ENCODE results near the gene FBLN5. TPM values are rescaled to one million over a fixed set of nuclear protein-coding genes. Genes with fewer than 3 reads are reported as not detected.

FBLN5 gene
- total and polyA plus RNA-seq, 2 donors (not counting 3 experiments of a cell fraction or from before 2014, with no cell fraction given) = 27.6 to 33.1 TPM

GRCh38 chr14:91884664-91885063 lies 62.8 kb downstream of the FBLN5 start:
- no peaks in the 10 kb centered on the region for H3K79me2 ChIP-seq (ENCODE audit: control insufficient read depth, insufficient read depth, low read length)
- no peak overlapping the region for H3K27ac ChIP-seq (ENCODE audit: insufficient read depth, low read depth, low read length)
- no peaks in the 10 kb centered on the region for H3K4me1 ChIP-seq (ENCODE audit: control insufficient read depth, extremely low read depth, insufficient read depth, low read length)
- H3K36me3 ChIP-seq (ENCODE audit: control insufficient read depth in 2 of 2, extremely low read depth in 1 of 2, insufficient read depth in 2 of 2, low read length in 2 of 2) = no peaks in the 10 kb centered on the region
- H2AFZ ChIP-seq (ENCODE audit: low read depth, low read length) = no peak overlapping the region
- no TSS peak for BruUV-seq (replicated peaks)
- H3K9me3 ChIP-seq (replicated peaks; ENCODE audit: control insufficient read depth, insufficient read depth, low read length) = no peaks in the 10 kb centered on the region
- dilution Hi-C loops (cut with MboI; ENCODE audit: extremely low pct_ligation_motif_present, low sequenced_read_pairs) = no loop called here
- ChIA-PET CTCF (no interaction called here), POLR2A (no interaction called here)
- no peaks in the 10 kb centered on the region for H3K9me1 ChIP-seq (replicated peaks; ENCODE audit: control insufficient read depth, extremely low read depth, insufficient read depth, low read length)
- TF ChIP-seq MYC (IDR thresholded peaks at IDR 0.05; ENCODE audit: low read depth, low read length) = no peak
- no peak for TF ChIP-seq EZH2 (IDR thresholded peaks at IDR 0.05; ENCODE audit: borderline replicate concordance, low read depth, low read length, severe bottlenecking)
- TF ChIP-seq GATA2 (IDR thresholded peaks at IDR 0.05; ENCODE audit: insufficient read depth, insufficient read length, low read depth, low read length) = no peak
- TF ChIP-seq POLR2AphosphoS5 (IDR thresholded peaks at IDR 0.05; ENCODE audit: insufficient read depth, low read depth, low read length) = no peak
- TF ChIP-seq FOS (IDR thresholded peaks at IDR 0.05; ENCODE audit: borderline replicate concordance, insufficient read depth, low read length) = no peak
- TF ChIP-seq JUN (IDR thresholded peaks at IDR 0.05; ENCODE audit: borderline replicate concordance, insufficient read depth, insufficient read length, low read depth) = no peak
- no peak for TF ChIP-seq POLR2A (IDR thresholded peaks at IDR 0.05; ENCODE audit: low read depth, low read length)
- TF ChIP-seq, protein P1, sequence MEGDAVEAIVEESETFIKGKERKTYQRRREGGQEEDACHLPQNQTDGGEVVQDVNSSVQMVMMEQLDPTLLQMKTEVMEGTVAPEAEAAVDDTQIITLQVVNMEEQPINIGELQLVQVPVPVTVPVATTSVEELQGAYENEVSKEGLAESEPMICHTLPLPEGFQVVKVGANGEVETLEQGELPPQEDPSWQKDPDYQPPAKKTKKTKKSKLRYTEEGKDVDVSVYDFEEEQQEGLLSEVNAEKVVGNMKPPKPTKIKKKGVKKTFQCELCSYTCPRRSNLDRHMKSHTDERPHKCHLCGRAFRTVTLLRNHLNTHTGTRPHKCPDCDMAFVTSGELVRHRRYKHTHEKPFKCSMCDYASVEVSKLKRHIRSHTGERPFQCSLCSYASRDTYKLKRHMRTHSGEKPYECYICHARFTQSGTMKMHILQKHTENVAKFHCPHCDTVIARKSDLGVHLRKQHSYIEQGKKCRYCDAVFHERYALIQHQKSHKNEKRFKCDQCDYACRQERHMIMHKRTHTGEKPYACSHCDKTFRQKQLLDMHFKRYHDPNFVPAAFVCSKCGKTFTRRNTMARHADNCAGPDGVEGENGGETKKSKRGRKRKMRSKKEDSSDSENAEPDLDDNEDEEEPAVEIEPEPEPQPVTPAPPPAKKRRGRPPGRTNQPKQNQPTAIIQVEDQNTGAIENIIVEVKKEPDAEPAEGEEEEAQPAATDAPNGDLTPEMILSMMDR (IDR thresholded peaks at IDR 0.05; ENCODE audit: extremely low read depth in 1 of 2, insufficient read depth in 1 of 2, low read depth in 1 of 2, low read length in 2 of 2) = no peak
- TF ChIP-seq, protein P2, sequence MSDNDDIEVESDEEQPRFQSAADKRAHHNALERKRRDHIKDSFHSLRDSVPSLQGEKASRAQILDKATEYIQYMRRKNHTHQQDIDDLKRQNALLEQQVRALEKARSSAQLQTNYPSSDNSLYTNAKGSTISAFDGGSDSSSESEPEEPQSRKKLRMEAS (IDR thresholded peaks at IDR 0.05; ENCODE audit: insufficient read depth, insufficient read length) = no peak
- H3K27me3 ChIP-seq (ENCODE audit: control insufficient read depth in 2 of 2, insufficient read depth in 2 of 2, low read length in 2 of 2) = no peaks in the 10 kb centered on the region
- no peaks in the 10 kb centered on the region for H4K20me1 ChIP-seq (replicated peaks; ENCODE audit: control insufficient read depth, extremely low read depth, insufficient read depth, low read length)
- no peak overlapping the region for H3K9ac ChIP-seq (replicated peaks; ENCODE audit: extremely low read depth, insufficient read depth, low read length)
- H3K4me2 ChIP-seq (ENCODE audit: insufficient read depth, low read length) = no peak overlapping the region
- DNase-seq (ENCODE audit: low read depth, low spot score) = no peak
- intact Hi-C loops (cut with micrococcal nuclease) = no loop called here
- H3K4me3 ChIP-seq (replicated peaks in 1 of 3; ENCODE audit: insufficient read depth in 1 of 3, low read depth in 1 of 3, low read length in 3 of 3) = no peak overlapping the region
- FAIRE-seq = no peak

Measured in endothelial cell of umbilical vein (primary cell).